Astrocyte (in vitro differentiated cells and primary cell): Measurements from ENCODE around the gene MLH1.

Experiments
- EZH2 ChIP-seq: IDR thresholded peaks from 2 replicates; pipeline ENCODE4 v1.6.1; 2012; ENCODE audit warnings: mild to moderate bottlenecking, low read length, inconsistent platforms; ENCODE audit not compliant: insufficient read depth
- TF ChIP-seq, protein P1 (sequence below): IDR thresholded peaks from 2 replicates; pipeline ENCODE4 v1.5.1; 2011; ENCODE audit warnings: low read depth, mild to moderate bottlenecking, inconsistent platforms, low read length, moderate library complexity; ENCODE audit not compliant: insufficient read depth

- TF ChIP-seq, protein P1, sequence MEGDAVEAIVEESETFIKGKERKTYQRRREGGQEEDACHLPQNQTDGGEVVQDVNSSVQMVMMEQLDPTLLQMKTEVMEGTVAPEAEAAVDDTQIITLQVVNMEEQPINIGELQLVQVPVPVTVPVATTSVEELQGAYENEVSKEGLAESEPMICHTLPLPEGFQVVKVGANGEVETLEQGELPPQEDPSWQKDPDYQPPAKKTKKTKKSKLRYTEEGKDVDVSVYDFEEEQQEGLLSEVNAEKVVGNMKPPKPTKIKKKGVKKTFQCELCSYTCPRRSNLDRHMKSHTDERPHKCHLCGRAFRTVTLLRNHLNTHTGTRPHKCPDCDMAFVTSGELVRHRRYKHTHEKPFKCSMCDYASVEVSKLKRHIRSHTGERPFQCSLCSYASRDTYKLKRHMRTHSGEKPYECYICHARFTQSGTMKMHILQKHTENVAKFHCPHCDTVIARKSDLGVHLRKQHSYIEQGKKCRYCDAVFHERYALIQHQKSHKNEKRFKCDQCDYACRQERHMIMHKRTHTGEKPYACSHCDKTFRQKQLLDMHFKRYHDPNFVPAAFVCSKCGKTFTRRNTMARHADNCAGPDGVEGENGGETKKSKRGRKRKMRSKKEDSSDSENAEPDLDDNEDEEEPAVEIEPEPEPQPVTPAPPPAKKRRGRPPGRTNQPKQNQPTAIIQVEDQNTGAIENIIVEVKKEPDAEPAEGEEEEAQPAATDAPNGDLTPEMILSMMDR = no peak
- no peak for TF ChIP-seq EZH2
These were observed 5.0 kb upstream of the MLH1 start for GRCh38 chr3:36988356-36988755.
